Muscle layer of colon (tissue), 2 donors: ENCODE results near the gene CREM.

ENCODE experiments used
- H3K27ac ChIP-seq: one replicate; pipeline ENCODE4 v1.7.0; 2013; ENCODE audit warnings: low read depth, mild to moderate bottlenecking, low read length, moderate library complexity
- H3K27me3 ChIP-seq, 2 donors: one replicate each; pipeline ENCODE4 v1.7.0; 2013; ENCODE audit warnings: low read length in 2 of 2, mild to moderate bottlenecking in 2 of 2; ENCODE audit not compliant: insufficient read depth in 2 of 2, control insufficient read depth in 1 of 2
- H3K36me3 ChIP-seq: one replicate; pipeline ENCODE4 v1.7.0; 2013; ENCODE audit warnings: mild to moderate bottlenecking, low read length; ENCODE audit not compliant: insufficient read depth
- H3K4me1 ChIP-seq: one replicate; pipeline ENCODE4 v1.7.0; 2013; ENCODE audit warnings: mild to moderate bottlenecking, low read length; ENCODE audit not compliant: insufficient read depth
- H3K4me3 ChIP-seq, 2 donors: one replicate each; pipeline ENCODE4 v1.7.0; 2013; ENCODE audit warnings: low read length in 2 of 2, low read depth in 1 of 2, mild to moderate bottlenecking in 1 of 2, moderate library complexity in 1 of 2
- H3K9ac ChIP-seq: one replicate; pipeline ENCODE4 v1.7.0; 2013; ENCODE audit warnings: low read length
- H3K9me3 ChIP-seq: one replicate; pipeline ENCODE4 v1.7.0; 2013; ENCODE audit warnings: mild to moderate bottlenecking, low read length
- donor health status: abdominal sarcoma.
- donor health status: Adenocarcinoma of cecum.

Gene CREM

GRCh38 chr10:35251373-35252100, 124.9 kb downstream of the CREM start:
- H3K4me1 ChIP-seq: no peaks in the 10 kb centered on the region
- H3K27me3 ChIP-seq: no peaks in the 10 kb centered on the region
- H3K4me3 ChIP-seq: no peak overlapping the region
- H3K9me3 ChIP-seq: no peaks in the 10 kb centered on the region
- H3K27ac ChIP-seq: no peak overlapping the region
- H3K36me3 ChIP-seq: no peaks in the 10 kb centered on the region
- H3K9ac ChIP-seq: no peak overlapping the region

GRCh38 chr10:35257057-35257983, 130.7 kb downstream of the CREM start:
- no peak overlapping the region for H3K4me3 ChIP-seq
- H3K36me3 ChIP-seq: no peaks in the 10 kb centered on the region
- peaks cover 4% of the 10 kb centered on the region for H3K9me3 ChIP-seq
- no peak overlapping the region for H3K9ac ChIP-seq
- H3K4me1 ChIP-seq: no peaks in the 10 kb centered on the region
- no peak overlapping the region for H3K27ac ChIP-seq
- H3K27me3 ChIP-seq: no peaks in the 10 kb centered on the region

- no peak overlapping the region for H3K4me3 ChIP-seq
- H3K27ac ChIP-seq: no peak overlapping the region
- H3K9ac ChIP-seq: no peak overlapping the region
- no peaks in the 10 kb centered on the region for H3K36me3 ChIP-seq
- H3K9me3 ChIP-seq: peaks cover 4% of the 10 kb centered on the region
- no peaks in the 10 kb centered on the region for H3K27me3 ChIP-seq
- no peaks in the 10 kb centered on the region for H3K4me1 ChIP-seq
These were observed 133.2 kb downstream of the CREM start for GRCh38 chr10:35259769-35260397.

- Histone ChIP-seq H3K9ac (no peak overlapping the region), H3K4me1 (no peaks in the 10 kb centered on the region), H3K27me3 (no peaks in the 10 kb centered on the region), H3K36me3 (no peaks in the 10 kb centered on the region), H3K27ac (no peak overlapping the region), H3K9me3 (peaks cover 4% of the 10 kb centered on the region), H3K4me3 (no peak overlapping the region)
These were observed 135.8 kb downstream of the CREM start for GRCh38 chr10:35262436-35262835.
